ENCODE data around the gene ITPR3.

ITPR3 gene

GRCh38 chr6:33740794-33741193 lies 119.7 kb downstream of the ITPR3 start:
- Histone ChIP-seq H3K36me3 (replicated peaks) (no peaks in the 10 kb centered on the region), H3K27me3 (replicated peaks) (peaks cover 13% of the 10 kb centered on the region), H3K27ac (no peak overlapping the region), H3K4me3 (ENCODE audit: low read depth, low read length) (no peak overlapping the region)
- in situ Hi-C loops (cut with HindIII; ENCODE audit: low pct_ligation_motif_present, low sequenced_read_pairs) = no loop called here
- DNase-seq = no peak
- no peak for TF ChIP-seq CTCF (IDR thresholded peaks at IDR 0.05; ENCODE audit: low read depth, low read length, missing control alignments)

DNA sequence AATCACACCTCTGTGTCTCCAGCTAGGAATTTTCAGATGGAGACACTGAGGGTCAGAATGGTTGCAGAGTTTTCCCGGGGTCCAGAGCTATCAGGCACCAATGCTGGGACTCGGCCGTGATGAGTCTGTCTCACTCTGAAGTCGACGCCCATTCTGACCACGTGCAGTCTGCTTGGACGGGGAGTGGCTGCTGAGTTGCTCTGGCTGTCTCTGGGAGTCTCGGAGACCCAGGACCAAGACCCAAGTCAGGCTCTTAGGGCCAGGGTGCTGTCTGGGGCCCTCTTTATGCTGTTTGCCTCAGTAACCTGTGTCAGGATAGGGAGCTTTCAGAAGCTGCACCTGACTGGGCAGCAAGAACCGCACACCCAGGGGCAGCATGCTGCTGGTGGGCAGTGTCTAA lies 121.0 kb downstream of the ITPR3 start:
- peaks cover 13% of the 10 kb centered on the region for H3K27me3 ChIP-seq (replicated peaks)
- no peak overlapping the region for H3K27ac ChIP-seq
- in situ Hi-C loops (cut with HindIII; ENCODE audit: low pct_ligation_motif_present, low sequenced_read_pairs) = no loop called here
- TF ChIP-seq CTCF (IDR thresholded peaks at IDR 0.05; ENCODE audit: low read depth, low read length, missing control alignments) = no peak
- no peak overlapping the region for H3K4me3 ChIP-seq (ENCODE audit: low read depth, low read length)
- no peaks in the 10 kb centered on the region for H3K36me3 ChIP-seq (replicated peaks)
- DNase-seq = no peak

GRCh38 chr6:33742837-33743236 lies 121.7 kb downstream of the ITPR3 start:
- TF ChIP-seq CTCF (IDR thresholded peaks at IDR 0.05; ENCODE audit: low read depth, low read length, missing control alignments) = no peak
- no peak for DNase-seq
- Histone ChIP-seq H3K27ac (no peak overlapping the region), H3K4me3 (ENCODE audit: low read depth, low read length) (no peak overlapping the region), H3K27me3 (replicated peaks) (peaks cover 13% of the 10 kb centered on the region), H3K36me3 (replicated peaks) (no peaks in the 10 kb centered on the region)
- in situ Hi-C loops (cut with HindIII; ENCODE audit: low pct_ligation_motif_present, low sequenced_read_pairs) = no loop called here

DNA sequence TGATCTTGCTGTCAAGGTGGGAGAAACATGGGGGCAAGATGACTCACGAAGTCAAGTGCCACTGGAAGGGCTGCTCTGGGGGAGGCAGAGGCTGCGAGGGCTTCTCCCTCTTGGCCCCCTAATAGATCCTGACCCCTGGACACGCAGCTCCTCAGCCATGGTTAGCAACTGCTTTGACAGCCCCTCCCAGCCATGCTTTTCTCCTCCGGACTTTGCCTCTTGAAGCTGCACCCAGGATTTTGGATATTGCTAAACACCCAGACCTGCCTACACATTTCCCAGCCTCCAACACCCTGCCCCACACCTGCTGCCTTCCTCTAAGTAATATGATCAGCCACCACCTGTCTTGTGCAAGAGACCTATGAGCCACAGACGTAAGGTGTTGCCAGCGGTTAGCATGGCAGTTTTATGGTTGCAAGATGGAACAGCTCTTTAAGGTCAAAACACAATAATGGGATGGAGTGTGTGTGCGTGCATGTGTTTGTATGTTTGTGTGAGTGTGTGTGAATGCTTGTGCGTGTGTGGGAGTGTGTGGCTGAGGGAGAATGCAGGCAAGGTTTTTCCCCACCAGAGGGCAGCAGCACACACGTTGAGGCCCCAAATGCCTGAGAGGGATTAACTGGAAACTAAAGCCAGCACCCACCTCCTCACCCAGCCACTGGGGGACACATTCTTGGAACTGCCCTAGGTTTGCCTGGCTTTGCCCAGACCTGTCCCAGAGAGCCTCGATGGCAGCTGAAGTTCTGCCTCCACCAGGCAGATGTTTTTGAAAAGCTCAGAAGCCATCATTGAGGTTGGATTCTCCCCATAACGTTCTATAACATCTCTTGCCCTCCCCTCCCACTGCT lies 123.1 kb downstream of the ITPR3 start:
- H3K27me3 ChIP-seq (replicated peaks) = peaks cover 13% of the 10 kb centered on the region
- H3K4me3 ChIP-seq (ENCODE audit: low read depth, low read length) = no peak overlapping the region
- peak; percentile 97 for TF ChIP-seq CTCF (IDR thresholded peaks at IDR 0.05; ENCODE audit: low read depth, low read length, missing control alignments)
- no peak overlapping the region for H3K27ac ChIP-seq
- peak; percentile 57 for DNase-seq
- no peaks in the 10 kb centered on the region for H3K36me3 ChIP-seq (replicated peaks)
- in situ Hi-C loops (cut with HindIII; ENCODE audit: low pct_ligation_motif_present, low sequenced_read_pairs) = no loop called here

GRCh38 chr6:33744895-33745546 lies 123.9 kb downstream of the ITPR3 start:
- no peak overlapping the region for H3K27ac ChIP-seq
- peaks cover 13% of the 10 kb centered on the region for H3K27me3 ChIP-seq (replicated peaks)
- in situ Hi-C loops (cut with HindIII; ENCODE audit: low pct_ligation_motif_present, low sequenced_read_pairs) = no loop called here
- no peak for DNase-seq
- TF ChIP-seq CTCF (IDR thresholded peaks at IDR 0.05; ENCODE audit: low read depth, low read length, missing control alignments) = no peak
- no peaks in the 10 kb centered on the region for H3K36me3 ChIP-seq (replicated peaks)
- H3K4me3 ChIP-seq (ENCODE audit: low read depth, low read length) = no peak overlapping the region

Data from brain microvascular endothelial cell (primary cell).